NCI-H748 (cell line): Measurements from ENCODE around the gene UTF1.

Experiments used
- DNase-seq: peaks from one replicate; lab custom pipeline; 2025; ENCODE audit not compliant: unreplicated experiment; lab: John Stamatoyannopoulos, UW

Gene UTF1

DNA sequence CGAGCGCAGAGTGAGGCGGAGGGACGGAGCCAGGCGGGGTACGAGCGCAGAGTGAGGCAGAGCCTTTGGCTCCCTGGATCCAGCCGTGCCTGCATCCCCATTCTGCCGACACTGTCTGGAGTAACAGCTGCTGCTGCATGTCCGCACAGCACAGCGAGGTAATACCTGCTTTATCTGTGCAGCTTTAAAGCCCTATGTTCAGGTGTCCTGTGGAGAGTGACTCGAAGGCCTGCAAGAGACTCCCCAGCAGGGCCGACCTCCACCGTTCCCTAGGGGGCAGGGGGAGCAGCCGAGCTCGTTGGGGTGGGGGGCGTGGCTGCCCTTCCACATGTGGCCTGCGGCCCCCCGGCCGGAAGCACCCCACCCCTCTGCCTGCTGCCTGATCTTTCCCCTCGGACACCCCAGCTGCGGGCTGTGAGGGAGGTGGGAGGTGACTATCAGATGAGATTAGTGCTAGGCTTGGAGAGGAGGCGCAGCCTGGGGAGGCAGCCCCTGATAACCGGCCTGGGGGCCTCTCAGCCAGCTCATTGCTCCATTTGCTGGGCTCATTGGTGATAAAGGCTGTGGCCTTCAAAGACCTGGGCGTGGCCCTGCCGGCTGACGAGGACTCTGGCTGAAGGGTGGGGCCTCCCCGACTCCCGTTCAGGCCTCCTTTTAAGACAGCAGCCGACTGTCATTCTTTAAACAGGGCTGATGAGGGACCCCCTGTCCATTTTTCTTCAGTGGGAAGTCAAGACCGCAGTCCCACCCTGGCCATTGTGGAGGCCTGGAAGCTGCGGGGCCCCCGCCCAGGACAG lies 15.6 kb downstream of the UTF1 start:
- DNase-seq, result no peak

DNA sequence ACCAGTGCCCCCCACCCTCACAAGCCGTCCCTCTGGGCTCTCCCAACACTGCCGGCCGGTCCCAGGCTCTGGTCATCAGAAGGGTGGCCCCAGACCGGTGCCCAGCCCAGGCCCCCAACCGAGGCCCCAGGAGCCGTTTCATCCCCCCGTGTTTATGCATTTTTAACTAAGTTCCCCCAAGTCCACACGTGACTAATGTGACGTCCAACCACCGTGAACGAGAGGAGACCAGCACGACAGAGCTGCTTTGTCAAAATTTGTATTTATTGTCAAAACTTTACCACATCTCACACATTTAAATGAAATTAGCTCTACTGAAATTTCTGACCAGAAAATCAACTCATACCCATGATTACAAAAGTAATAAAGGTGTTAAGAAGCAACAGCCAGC lies 16.2 kb downstream of the UTF1 start:
- DNase-seq, result no peak

DNA sequence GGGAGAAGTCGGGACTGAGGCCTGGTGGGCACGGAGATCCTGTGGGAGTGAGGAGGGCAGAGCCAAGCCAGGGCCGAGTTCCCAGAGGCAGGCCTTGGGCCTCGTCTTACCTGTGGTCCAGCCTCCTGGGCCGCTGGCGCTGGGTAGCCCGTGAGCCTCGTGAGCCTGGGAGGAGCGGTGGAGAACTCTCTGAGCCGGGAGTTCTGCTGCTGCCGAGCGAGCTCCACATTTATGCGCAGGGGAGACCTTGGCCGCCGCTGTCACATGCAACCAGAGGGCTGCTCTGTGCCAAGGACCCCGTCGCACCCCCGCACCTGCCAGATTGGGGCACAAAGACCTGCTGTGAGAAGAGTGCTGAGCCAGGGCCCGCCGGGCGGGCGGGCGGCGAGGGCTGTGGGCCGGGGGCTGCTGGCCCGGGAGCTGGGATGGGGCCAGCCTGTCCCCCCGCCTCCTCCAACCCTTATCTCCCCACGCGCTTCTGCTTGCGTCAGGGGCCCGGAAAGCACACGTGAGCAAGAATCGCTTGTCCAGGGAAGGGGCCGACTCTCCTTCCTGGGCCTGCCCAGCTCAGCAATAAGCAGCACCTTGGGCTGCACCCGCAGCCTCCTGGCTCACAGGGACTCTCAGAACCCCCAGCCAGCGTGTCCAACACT lies 17.8 kb downstream of the UTF1 start:
- DNase-seq, result no peak

DNA sequence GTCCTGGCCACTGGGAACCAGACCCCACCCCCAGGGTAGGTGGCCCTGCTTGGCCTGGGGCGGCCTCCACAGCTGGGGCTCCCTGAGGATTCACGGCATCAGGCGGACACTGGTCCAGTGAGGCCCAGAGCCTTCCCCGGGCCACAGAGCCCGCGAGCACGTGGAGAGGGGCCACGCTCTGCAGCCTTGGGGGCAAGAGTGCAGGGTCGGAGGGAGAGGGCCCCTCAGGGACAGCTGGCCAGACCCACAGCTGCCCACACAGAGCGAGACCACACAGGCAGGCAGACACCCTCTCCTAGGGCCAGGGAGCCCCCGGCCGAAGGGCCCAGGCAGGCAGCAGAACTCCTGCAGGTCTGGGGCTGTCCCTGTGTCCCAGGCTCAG lies 18.3 kb downstream of the UTF1 start:
- DNase-seq, result no peak

GRCh38 chr10:133249094-133249780 lies 19.2 kb downstream of the UTF1 start:
- DNase-seq, result no peak

- no peak for DNase-seq
Measured at GRCh38 chr10:133249975-133250754, 20.1 kb downstream of the UTF1 start.

GRCh38 chr10:133251388-133252222 lies 21.6 kb downstream of the UTF1 start:
- no peak for DNase-seq

DNA sequence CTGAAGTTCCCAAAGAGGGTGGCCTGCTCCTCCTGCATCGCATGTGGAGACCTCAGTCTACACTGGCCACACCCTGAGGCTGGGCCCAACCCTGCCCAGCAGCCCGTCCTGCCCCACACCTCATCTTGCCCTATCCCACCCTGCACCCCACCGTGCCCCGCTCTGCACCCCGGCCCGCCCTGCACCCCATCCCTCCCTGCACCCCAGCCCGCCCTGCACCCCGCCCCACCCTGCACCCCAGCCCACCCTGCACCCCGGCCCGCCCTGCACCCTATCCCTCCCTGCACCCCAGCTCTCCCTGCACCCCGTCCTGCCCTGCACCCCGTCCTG lies 22.2 kb downstream of the UTF1 start:
- no peak for DNase-seq

DNA sequence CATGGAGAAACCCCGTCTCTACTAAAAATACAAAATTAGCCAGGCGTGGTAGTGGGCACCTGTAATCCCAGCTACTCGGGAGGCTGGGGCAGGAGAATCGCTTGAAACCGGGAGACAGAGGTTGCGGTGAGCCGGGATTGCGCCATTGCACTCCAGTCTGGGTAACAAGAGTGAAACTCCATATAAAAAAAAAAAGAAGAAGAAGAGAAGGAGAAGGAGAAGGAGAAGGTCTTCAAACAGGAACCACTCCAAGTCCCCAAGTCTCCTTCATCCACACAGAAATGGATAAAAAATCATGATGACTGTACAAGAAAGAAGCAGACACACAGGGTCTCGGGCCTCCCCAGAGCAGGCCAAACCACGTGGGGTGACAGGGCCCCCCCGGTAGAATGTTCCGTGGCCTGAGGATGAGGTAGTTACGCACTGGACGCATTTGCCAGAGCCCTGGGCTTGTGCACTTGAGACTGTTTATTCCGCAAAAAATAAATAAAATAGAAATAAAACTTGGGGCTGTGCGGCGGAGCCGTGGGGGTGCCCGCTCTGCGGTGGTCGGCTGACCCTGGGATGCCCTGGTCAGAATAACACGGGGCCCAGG lies 23.4 kb downstream of the UTF1 start:
- no peak for DNase-seq

GRCh38 chr10:133254421-133255120 lies 24.6 kb downstream of the UTF1 start:
- DNase-seq, result no peak

DNA sequence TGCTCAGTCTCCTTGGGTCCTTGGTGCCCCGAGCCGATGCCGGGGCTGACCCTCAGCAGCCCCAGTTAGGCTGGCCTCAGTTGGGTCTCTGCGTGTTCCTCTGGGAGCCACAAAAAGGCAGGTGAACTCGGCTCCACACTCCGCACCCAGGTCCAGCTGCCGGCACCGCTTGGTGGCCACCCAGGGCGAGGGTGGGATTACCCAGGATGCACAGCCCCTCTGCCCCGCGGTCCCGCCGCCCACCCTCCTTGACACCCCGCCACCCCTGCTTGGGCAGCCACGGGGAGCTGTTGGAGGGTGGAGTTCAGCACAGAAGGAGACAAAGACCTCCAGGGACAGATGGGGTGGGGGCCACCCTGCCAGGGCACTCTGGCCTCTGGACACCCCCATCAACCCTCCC lies 25.3 kb downstream of the UTF1 start:
- no peak for DNase-seq

- DNase-seq, result no peak
Measured at GRCh38 chr10:133257489-133258065, 27.6 kb downstream of the UTF1 start.

DNA sequence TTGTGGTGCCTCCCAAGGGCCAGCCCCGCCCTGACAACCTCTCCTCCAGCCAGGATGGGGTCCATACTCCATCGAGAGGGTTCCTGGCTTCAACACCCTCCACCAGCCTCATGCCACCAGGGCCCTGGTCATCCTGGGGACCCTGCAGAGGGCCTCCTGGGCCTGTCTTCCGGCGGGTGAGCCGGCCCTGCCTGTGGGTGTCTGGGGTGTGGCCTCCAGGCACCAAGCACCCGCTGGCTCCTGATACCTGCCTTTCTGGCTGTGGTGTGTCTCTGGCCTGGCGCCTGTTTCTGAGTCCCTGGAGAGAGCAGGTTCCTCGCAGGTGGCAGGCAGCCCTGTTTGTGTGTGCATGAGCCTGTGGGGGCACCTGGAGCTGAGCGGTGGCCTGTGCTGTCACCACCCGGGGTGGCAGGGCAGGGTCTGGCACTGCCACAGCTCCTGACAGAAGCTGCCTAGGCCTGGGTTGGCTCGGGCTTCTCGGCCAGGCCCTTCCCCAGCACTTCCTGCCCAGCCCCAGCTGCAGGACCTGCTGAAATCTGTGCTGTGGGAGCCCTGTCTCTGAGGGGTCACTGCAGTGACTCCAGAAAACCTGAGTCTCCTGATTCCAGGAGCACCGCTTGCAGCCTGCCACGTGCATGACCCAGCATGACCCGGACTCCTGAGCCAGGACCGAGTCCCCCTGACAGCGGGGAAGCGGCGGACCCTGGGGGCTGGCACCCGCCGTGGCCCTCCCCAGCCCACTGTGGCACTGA lies 28.2 kb downstream of the UTF1 start:
- DNase-seq, result no peak

- no peak for DNase-seq
Measured at GRCh38 chr10:133258818-133259601, 29.0 kb downstream of the UTF1 start.

DNA sequence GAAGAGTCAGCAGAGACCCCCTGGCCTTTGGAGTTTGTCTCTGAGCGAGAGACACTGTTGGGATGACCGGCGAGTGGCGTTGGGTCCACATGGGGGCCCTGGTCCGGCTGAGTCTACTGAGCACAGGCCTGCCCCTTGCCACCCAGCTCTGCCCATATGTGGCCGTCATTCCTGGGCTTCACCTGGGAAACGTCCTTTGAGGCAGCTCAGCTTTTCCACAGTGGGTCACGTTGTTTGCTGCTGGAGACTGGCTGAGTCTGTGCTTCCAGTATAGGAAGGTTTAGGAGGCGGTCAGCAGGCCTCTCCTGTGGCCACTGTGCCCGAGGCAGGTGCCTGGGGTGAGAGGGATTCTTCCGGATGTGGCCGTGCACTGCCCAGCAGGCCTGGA lies 29.6 kb downstream of the UTF1 start:
- no peak for DNase-seq

- peak; percentile 50 for DNase-seq
Measured at GRCh38 chr10:133260895-133261725, 31.1 kb downstream of the UTF1 start.

DNA sequence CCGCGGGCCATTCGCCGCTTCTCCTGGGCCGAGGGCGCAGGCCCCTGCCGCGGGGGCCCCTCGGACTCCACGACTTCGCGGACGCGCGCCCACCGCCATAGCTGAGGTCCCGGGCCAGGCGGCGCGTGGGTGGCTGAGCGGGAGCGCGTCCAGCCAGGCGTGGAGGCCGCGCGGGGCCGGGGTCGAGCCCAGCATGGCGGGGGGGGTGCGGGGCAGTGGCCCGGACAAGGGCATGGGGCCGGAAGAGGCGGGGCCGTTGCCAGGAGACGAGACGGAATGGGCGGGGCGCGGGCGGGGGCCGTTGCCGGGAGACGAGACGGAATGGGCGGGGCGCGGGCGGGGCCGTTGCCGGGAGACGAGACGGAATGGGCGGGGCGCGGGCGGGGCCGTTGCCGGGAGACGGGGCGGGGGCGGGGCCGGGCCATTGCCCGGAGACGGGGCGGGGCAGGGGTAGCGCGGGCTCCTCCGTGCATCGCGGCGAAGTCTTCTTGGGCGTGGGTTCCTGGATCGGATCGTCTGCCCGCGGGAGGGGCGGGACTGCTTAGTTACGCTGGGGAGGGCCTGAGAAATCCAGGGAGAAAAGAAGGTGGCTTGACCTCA lies 31.8 kb downstream of the UTF1 start:
- peak; percentile 80 for DNase-seq
